GM23248 (cell line): ENCODE measurements around the gene LSM12. TPM values are rescaled to one million over a fixed set of nuclear protein-coding genes. Genes with fewer than 3 reads are reported as not detected.

Experiments used
- DNase-seq: peaks from one replicate; pipeline ENCODE4 v3.0.0-alpha.2; 2015
- H2AFZ ChIP-seq: fragments of 200-600 bp; sonication (generic); 2 replicates; pipeline ENCODE4 v1.6.1; 2016; ENCODE audit warnings: antibody characterized with exemption
- H3F3A ChIP-seq: fragments of 200-600 bp; sonication (generic); 2 replicates; pipeline ENCODE4 v1.6.1; 2016; ENCODE audit warnings: mild to moderate bottlenecking, antibody characterized with exemption, mixed run types; ENCODE audit not compliant: insufficient read depth
- H3K27ac ChIP-seq: fragments of 200-600 bp; sonication (generic); 2 replicates; pipeline ENCODE4 v1.5.1; 2016; ENCODE audit warnings: mild to moderate bottlenecking
- H3K27me3 ChIP-seq: fragments of 200-600 bp; sonication (generic); replicated peaks from 2 replicates; pipeline ENCODE4 v1.6.1; 2016; ENCODE audit warnings: mild to moderate bottlenecking; ENCODE audit not compliant: insufficient read depth
- H3K36me3 ChIP-seq: fragments of 200-600 bp; sonication (generic); 2 replicates; pipeline ENCODE4 v1.6.1; 2016; ENCODE audit warnings: low read depth, mild to moderate bottlenecking
- H3K4me1 ChIP-seq: fragments of 200-600 bp; sonication (generic); 2 replicates; pipeline ENCODE4 v1.6.1; 2016; ENCODE audit warnings: mild to moderate bottlenecking; ENCODE audit not compliant: insufficient read depth
- H3K4me2 ChIP-seq: fragments of 200-600 bp; sonication (generic); one replicate; pipeline ENCODE4 v1.6.1; 2016; ENCODE audit warnings: mild to moderate bottlenecking; ENCODE audit not compliant: unreplicated experiment
- H3K4me3 ChIP-seq: fragments of 200-600 bp; sonication (generic); 2 replicates; pipeline ENCODE4 v1.5.1; 2016; ENCODE audit warnings: mild to moderate bottlenecking
- H3K79me2 ChIP-seq: fragments of 200-600 bp; sonication (generic); 2 replicates; pipeline ENCODE4 v1.6.1; 2016; ENCODE audit warnings: mild to moderate bottlenecking; ENCODE audit not compliant: insufficient read depth
- H3K9ac ChIP-seq: fragments of 200-600 bp; sonication (generic); 2 replicates; pipeline ENCODE4 v1.6.1; 2016; ENCODE audit warnings: mild to moderate bottlenecking
- H3K9me2 ChIP-seq: fragments of 200-600 bp; sonication (generic); 2 replicates; pipeline ENCODE4 v1.6.1; 2016; ENCODE audit warnings: mixed run types, mild to moderate bottlenecking, moderate library complexity; ENCODE audit not compliant: insufficient read depth
- H3K9me3 ChIP-seq: fragments of 200-600 bp; sonication (generic); one replicate; pipeline ENCODE4 v1.6.1; 2017; ENCODE audit warnings: low read depth
- H4K20me1 ChIP-seq: fragments of 200-600 bp; sonication (generic); 2 replicates; pipeline ENCODE4 v1.6.0; 2016; ENCODE audit not compliant: insufficient read depth
- EZH2 ChIP-seq: fragments of 200-600 bp; sonication (generic); IDR thresholded peaks from 2 replicates; pipeline ENCODE4 v1.6.1; 2018; ENCODE audit warnings: antibody characterized with exemption, mild to moderate bottlenecking; ENCODE audit not compliant: insufficient read depth, poor library complexity, severe bottlenecking
- EZH2phosphoT487 ChIP-seq: fragments of 200-600 bp; sonication (generic); IDR thresholded peaks from 2 replicates; pipeline ENCODE4 v1.6.1; 2018; ENCODE audit warnings: antibody characterized with exemption, moderate library complexity, mild to moderate bottlenecking, low read depth; ENCODE audit not compliant: insufficient read depth
- WGBS, 2 experiments: methylation state at CpG; one replicate each; pipeline ENCODE4 v1.1.6; 2015 to 2017; ENCODE audit warnings: low lambda C conversion rate in 2 of 2, low coverage in 1 of 2; ENCODE audit errors: missing lambda C conversion rate in 2 of 2; 5-methylcytosine and 5-hydroxymethylcytosine counted together
- in situ Hi-C: fragments of 300-500 bp; cut with MboI; formaldehyde crosslinking; loops from 2 replicates; pipeline ENCODE4 v1.15.0; 2020
- polyA plus RNA-seq: library from polyadenylated mRNA; unstranded; fragments of >200 nt; fragmentation: Nextera tagmentation; extraction: Ambion mirVana; gene quantifications from 2 replicates; pipeline ENCODE4 v1.2.1, GENCODE V29; 2016
- total RNA-seq: library from RNA; depleted of rRNA; stranded (reverse); fragments of >200 nt; shearing (Covaris generic); gene quantifications from 2 replicates; pipeline ENCODE4 v1.2.3, GENCODE V29; 2014

Gene LSM12
- total and polyA plus RNA-seq, 2 experiments from 2014 or later: 36.1 to 122 TPM

DNA sequence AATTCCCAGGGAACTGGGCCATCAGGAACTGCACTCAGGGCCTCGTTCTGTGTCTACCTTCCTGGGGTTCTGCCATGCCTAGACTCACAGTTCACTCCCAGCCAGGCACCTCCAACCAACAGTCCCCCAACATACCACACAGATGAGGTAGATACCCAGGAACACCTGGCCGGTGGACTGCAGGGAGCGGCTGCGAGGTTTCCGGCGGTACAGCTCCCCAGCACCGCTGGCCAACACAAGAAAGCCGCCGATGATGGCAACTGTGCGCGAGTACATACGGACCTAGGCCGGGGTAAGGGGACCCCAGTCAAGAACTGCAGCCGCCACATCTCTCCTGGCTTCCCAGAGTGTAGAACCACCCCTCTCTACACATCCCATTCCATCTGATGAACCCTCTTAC is 53.6 kb downstream of the LSM12 start:
- in situ Hi-C loops: no loop called here
- Histone ChIP-seq H3K36me3 (no peaks in the 10 kb centered on the region), H3K79me2 (peaks cover 15% of the 10 kb centered on the region), H3K9me2 (no peaks in the 10 kb centered on the region), H4K20me1 (no peaks in the 10 kb centered on the region), H3K27me3 (no peaks in the 10 kb centered on the region), H3K4me1 (peaks cover 9% of the 10 kb centered on the region; the same call in 1 of the 2 replicates), H3K4me3 (no peak overlapping the region), H3K9ac (no peak overlapping the region), H3K4me2 (no peak overlapping the region), H3K27ac (no peak overlapping the region), H2AFZ (no peak overlapping the region), H3K9me3 (no peaks in the 10 kb centered on the region), H3F3A (no peaks in the 10 kb centered on the region; the same call in 1 of the 2 replicates)
- WGBS, 2 experiments: 93 to 96% methylated on average over 13 to 14 of the region's 14 CpGs
- TF ChIP-seq EZH2phosphoT487 (no peak), EZH2 (no peak)
- DNase-seq: no peak

GRCh38 chr17:44012391-44012790 is 54.1 kb downstream of the LSM12 start:
- Histone ChIP-seq H3K27ac (no peak overlapping the region), H3K9me2 (no peaks in the 10 kb centered on the region), H3F3A (no peaks in the 10 kb centered on the region; the same call in 1 of the 2 replicates), H3K9me3 (no peaks in the 10 kb centered on the region), H3K4me3 (no peak overlapping the region), H3K4me1 (peaks cover 12% of the 10 kb centered on the region; the same call in 1 of the 2 replicates), H3K27me3 (no peaks in the 10 kb centered on the region), H3K9ac (no peak overlapping the region), H3K79me2 (peaks cover 15% of the 10 kb centered on the region), H2AFZ (no peak overlapping the region), H4K20me1 (no peaks in the 10 kb centered on the region), H3K4me2 (no peak overlapping the region), H3K36me3 (no peaks in the 10 kb centered on the region)
- 97 to 100% methylated on average over 3 of the region's 3 CpGs for WGBS, 2 experiments
- in situ Hi-C loops: no loop called here
- TF ChIP-seq EZH2phosphoT487 (no peak), EZH2 (no peak)
- no peak for DNase-seq

DNA sequence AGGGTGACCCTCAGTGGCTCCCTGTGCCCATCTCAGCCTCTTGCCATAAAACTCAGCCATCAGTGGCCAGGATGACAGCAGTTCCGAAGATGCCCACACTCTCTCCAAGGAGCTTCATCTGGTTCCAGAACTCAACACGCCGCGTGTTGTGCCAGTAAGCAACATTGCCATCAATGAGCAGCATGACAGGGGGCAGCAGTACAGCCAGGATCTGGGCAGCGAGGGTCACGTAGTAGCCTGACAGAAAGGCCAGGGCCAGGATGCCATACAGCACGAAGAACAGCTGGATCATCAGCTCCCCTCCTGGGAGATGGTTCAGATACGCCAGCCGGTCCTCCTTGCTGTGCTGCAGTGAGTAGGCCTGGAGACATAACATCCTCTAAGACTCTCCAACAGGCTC is 54.6 kb downstream of the LSM12 start:
- TF ChIP-seq EZH2: no peak
- no peak for TF ChIP-seq EZH2phosphoT487
- in situ Hi-C loops: no loop called here
- Histone ChIP-seq H3K27ac (no peak overlapping the region), H3K4me2 (no peak overlapping the region), H3K4me3 (no peak overlapping the region), H3K27me3 (no peaks in the 10 kb centered on the region), H3F3A (no peaks in the 10 kb centered on the region; the same call in 1 of the 2 replicates), H3K9me3 (no peaks in the 10 kb centered on the region), H3K36me3 (no peaks in the 10 kb centered on the region), H3K9me2 (no peaks in the 10 kb centered on the region), H4K20me1 (no peaks in the 10 kb centered on the region), H3K9ac (no peak overlapping the region), H3K4me1 (peaks cover 12% of the 10 kb centered on the region; the same call in 1 of the 2 replicates), H2AFZ (no peak overlapping the region), H3K79me2 (peaks cover 15% of the 10 kb centered on the region)
- no peak for DNase-seq
- WGBS, 2 experiments: 86 to 87% methylated on average over 9 of the region's 9 CpGs

DNA sequence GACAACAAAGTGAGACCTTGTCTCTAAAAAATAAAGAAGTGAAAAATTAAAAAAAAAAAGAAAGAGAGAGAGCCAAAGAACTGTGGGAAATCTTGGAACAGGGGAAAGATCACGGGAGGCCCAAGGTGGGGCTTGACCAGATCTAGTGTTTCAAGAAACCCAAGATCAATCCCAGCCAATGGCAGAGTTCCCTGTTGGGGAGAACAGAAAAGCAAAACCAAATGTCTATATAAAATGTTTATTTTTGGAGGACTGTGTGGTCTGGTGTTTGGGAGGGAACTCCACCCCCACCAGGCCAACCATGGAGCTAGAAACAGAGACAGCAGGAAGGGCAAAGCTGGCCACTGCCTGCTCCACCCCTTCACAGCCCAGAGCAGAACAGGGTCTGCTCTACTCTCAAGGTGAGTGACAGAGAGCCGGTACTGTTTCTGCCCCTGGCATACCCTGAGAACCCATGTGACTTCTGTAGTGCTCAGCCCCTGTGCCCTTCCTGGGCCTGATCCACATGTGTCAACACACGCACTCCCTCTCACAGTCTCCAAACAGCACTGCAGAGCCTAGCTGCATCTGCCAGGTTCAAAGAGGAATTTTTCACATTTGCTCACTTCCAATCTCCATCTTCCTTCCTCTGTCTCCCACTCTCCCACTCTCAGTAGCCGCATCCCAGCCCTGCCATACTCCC is 55.4 kb downstream of the LSM12 start:
- H3K4me2 ChIP-seq: no peak overlapping the region
- peaks cover 12% of the 10 kb centered on the region; the same call in 1 of the 2 replicates for H3K4me1 ChIP-seq

More for the DNA sequence above, 55.4 kb downstream of the LSM12 start:
- H3F3A ChIP-seq: no peaks in the 10 kb centered on the region; the same call in 1 of the 2 replicates
- WGBS, 2 experiments: 55 to 57% methylated on average over 4 of the region's 4 CpGs
- no peaks in the 10 kb centered on the region for H4K20me1 ChIP-seq
- H3K79me2 ChIP-seq: peaks cover 15% of the 10 kb centered on the region
- no peaks in the 10 kb centered on the region for H3K36me3 ChIP-seq
- in situ Hi-C loops: no loop called here
- TF ChIP-seq EZH2phosphoT487: no peak
- TF ChIP-seq EZH2: no peak
- no peak overlapping the region for H3K9ac ChIP-seq
- no peak overlapping the region for H3K4me3 ChIP-seq
- H3K27ac ChIP-seq: no peak overlapping the region
- H3K9me3 ChIP-seq: no peaks in the 10 kb centered on the region
- no peaks in the 10 kb centered on the region for H3K27me3 ChIP-seq
- no peaks in the 10 kb centered on the region for H3K9me2 ChIP-seq
- H2AFZ ChIP-seq: no peak overlapping the region
- no peak for DNase-seq
